Activated naive CD8-positive, alpha-beta T cell (primary cell): ENCODE measurements around the gene PSD.

Source experiments
- H3K27ac Mint-ChIP-seq: one replicate; pipeline ENCODE4 v1.8.0; 2021; ENCODE audit warnings: mixed read lengths
- H3K27me3 Mint-ChIP-seq: one replicate; pipeline ENCODE4 v1.8.0; 2021; ENCODE audit warnings: mixed read lengths
- H3K36me3 Mint-ChIP-seq: one replicate; pipeline ENCODE4 v1.8.0; 2021; ENCODE audit warnings: mixed read lengths
- H3K4me1 Mint-ChIP-seq: one replicate; pipeline ENCODE4 v1.8.0; 2021; ENCODE audit warnings: low read depth, mixed read lengths
- H3K4me3 Mint-ChIP-seq: one replicate; pipeline ENCODE4 v1.8.0; 2021; ENCODE audit warnings: mild to moderate bottlenecking, mixed read lengths
- H3K9me3 Mint-ChIP-seq: one replicate; pipeline ENCODE4 v1.8.0; 2021; ENCODE audit warnings: low read depth, mixed read lengths

Gene PSD

DNA sequence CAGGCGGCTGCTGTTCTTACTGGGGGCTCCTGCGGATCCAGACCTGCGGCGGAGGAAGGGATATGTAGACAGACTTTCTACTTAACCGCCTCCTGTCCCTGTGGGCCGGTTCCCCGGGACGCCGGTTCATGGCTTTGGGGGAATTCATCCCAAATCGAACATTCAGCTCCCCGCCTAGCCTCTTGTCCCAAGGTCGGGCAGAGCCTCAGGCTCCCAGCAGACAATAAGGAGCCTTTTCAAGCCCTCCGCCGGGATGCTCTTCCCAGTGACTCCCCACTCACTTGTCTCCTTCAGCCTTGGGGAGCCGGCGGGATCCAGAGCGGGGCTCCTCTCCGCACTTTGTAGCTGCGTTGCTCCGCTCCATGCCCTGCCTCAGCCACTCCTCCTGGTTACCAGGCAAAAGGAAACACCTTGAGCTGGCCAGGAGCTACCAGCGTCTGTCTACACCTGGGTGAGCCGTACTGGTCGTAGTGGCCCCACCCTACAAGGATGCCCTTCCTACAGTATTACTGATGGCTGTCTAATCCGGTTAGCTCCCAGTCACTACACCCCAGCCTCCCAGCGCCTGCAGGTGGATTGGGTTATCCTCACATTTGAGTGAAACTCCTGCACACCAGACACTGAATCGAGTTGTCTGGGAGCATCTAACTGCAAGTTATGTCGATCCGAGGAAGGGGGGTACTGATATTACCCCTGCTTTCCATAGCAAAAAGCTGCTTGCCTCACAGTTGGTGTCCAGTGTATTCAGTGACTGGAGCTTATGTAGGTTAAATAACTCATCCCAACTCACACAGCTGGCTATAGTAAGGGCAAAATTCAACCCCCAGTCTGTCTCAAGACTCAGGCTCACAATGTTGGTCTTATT lies 32.8 kb upstream of the PSD start, which contains the start of gene C10orf95:
Gene C10orf95, minus strand, starts transcription at position 439 of the 865 bp plus-strand sequence. CDS start 450 bp downstream, outside the sequence.
- Mint-ChIP-seq H3K9me3 (no peaks in the 10 kb centered on the region), H3K36me3 (peaks cover 4% of the 10 kb centered on the region), H3K4me3 (peak within 1 kb of the TSS; percentile 90), H3K4me1 (peaks cover 31% of the 10 kb centered on the region), H3K27me3 (no peaks in the 10 kb centered on the region), H3K27ac (peak within 1 kb of the TSS; percentile 87)

DNA sequence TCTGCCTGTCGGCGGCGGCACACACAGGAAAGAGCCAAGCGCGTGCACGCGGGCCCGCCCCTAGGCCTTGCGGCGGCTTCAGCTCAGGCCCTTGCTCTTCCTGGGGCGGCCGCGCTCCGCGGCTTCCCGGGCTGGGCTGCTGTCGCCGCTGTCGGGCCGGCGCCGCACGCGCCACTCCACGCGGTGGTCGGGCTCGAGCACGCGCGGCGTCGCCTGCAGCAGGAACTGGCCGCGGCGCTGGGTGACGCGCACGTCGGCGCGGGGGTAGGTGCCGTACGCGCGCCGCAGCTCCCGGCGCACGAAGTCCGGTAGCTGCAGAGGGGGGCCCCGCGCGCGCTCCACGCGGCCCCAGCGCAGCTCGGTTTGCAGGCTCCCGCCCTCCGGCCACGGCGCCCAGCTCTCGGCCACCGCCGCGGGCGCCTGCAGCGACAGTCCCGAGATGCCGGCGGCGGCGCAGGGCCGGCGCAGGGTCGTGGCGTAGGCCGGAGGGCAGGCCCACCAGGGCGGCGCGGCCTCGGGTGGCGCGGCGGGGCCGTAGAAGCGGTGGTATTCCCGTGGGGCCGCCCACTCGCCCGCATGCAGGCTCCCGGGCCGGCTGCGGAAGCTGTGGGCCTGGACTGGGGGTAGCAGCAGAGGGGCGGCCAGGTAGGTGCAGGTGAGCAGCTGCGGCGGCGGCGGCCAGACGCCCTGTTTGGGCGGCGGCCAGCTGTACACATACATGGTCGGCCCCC lies 32.0 kb upstream of the PSD start:
- H3K27ac Mint-ChIP-seq, result peak overlapping the region; percentile 96
- peak overlapping the region; percentile 93 for H3K4me3 Mint-ChIP-seq
- peaks cover 31% of the 10 kb centered on the region for H3K4me1 Mint-ChIP-seq
- H3K27me3 Mint-ChIP-seq, result no peaks in the 10 kb centered on the region
- H3K36me3 Mint-ChIP-seq, result peaks cover 4% of the 10 kb centered on the region
- H3K9me3 Mint-ChIP-seq, result no peaks in the 10 kb centered on the region

- H3K36me3 Mint-ChIP-seq, result peaks cover 4% of the 10 kb centered on the region
- peak overlapping the region; percentile 96 for H3K27ac Mint-ChIP-seq
- no peaks in the 10 kb centered on the region for H3K27me3 Mint-ChIP-seq
- no peaks in the 10 kb centered on the region for H3K9me3 Mint-ChIP-seq
- peak overlapping the region; percentile 93 for H3K4me3 Mint-ChIP-seq
- peaks cover 29% of the 10 kb centered on the region for H3K4me1 Mint-ChIP-seq
Measured at GRCh38 chr10:102450124-102450373, 31.5 kb upstream of the PSD start.

DNA sequence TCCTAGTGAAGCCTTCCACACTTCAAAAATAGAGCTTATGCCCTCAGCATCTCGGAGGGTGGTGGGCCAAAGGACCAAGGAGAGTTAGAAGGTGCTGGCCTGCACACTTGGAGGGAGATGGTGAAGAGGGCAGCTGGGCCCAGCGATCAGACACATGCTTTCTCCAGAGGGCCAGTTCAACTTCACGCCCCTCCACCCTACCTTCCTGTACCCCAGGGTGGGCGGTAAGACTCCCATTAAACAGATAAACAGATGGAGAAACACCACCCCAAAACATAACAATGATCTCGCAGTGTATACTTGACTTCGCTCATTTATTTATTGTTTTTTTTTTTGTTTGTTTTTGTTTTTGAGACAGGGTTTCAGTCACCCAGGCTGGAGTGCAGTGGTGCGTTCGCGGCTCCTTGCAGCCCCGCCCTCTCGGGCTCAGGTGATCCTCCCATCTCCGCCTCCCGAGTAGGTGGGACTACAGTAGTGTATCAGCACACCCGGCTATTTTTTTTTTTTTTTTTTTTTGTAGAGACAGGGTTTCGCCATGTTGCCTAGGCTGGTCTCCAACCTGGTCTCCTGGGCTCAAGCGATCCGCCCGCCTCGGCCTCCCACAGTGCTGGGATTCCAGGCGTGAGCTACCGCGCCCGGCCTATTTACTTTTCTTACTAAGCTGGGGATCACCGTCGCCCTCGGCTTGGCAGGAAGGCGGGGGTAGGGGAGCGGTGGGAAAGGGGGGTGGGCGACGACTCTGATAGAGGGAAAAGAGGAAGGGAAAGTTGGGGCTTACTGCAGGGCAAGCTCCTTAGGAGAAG lies 30.9 kb upstream of the PSD start:
- Mint-ChIP-seq H3K27ac (peak overlapping the region; percentile 96), H3K4me3 (peak overlapping the region; percentile 93), H3K4me1 (peaks cover 28% of the 10 kb centered on the region), H3K27me3 (no peaks in the 10 kb centered on the region), H3K9me3 (no peaks in the 10 kb centered on the region), H3K36me3 (peaks cover 4% of the 10 kb centered on the region)

DNA sequence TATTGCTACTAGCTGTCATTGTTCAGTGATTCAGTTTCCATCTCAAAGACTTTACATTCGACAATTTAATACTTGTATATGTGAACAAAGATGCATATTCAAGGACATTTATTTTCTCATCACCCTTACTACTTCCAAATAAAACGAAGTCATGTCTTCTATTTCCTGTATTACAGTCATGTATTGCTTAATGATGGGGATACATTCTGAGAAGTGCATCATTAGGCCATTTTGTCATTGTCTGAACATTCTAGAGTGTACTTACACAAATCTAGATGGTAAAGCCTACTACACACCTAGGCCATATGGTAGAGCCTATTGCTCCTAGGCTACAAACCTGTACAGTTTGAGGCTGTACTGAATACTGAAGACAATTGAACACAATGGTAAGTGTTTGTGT lies 26.3 kb upstream of the PSD start:
- peaks cover 11% of the 10 kb centered on the region for H3K4me1 Mint-ChIP-seq
- no peak overlapping the region for H3K27ac Mint-ChIP-seq
- H3K36me3 Mint-ChIP-seq, result no peaks in the 10 kb centered on the region
- H3K4me3 Mint-ChIP-seq, result no peak overlapping the region
- H3K27me3 Mint-ChIP-seq, result no peaks in the 10 kb centered on the region
- no peaks in the 10 kb centered on the region for H3K9me3 Mint-ChIP-seq

GRCh38 chr10:102438374-102438773 lies 19.8 kb upstream of the PSD start:
- Mint-ChIP-seq H3K27ac (peak overlapping the region; percentile 83), H3K36me3 (no peaks in the 10 kb centered on the region), H3K4me3 (peak overlapping the region; percentile 57), H3K4me1 (peaks cover 43% of the 10 kb centered on the region), H3K27me3 (no peaks in the 10 kb centered on the region), H3K9me3 (no peaks in the 10 kb centered on the region)

DNA sequence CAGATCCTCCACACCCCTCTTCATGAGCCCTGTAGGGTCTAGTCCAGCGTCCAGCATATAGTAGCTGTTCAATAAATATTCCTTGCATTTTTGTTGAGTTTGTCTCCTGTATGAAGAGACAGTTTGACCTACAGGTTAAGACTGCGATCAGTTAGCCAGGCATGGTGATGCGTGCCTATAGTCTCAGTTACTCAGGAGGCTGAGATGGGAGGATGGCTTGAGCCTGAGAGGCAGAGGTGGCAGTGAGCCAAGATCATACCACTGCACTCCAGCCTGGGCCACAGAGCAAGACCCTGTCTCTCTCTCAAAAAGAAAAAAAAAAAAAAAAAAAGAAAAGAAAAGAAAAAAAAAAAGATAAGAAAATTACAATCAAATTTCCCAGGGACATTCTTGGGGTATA lies 18.9 kb upstream of the PSD start:
- Mint-ChIP-seq H3K4me3 (peak overlapping the region; percentile 88), H3K36me3 (no peaks in the 10 kb centered on the region), H3K27me3 (no peaks in the 10 kb centered on the region), H3K27ac (peak overlapping the region; percentile 19), H3K9me3 (no peaks in the 10 kb centered on the region), H3K4me1 (peaks cover 50% of the 10 kb centered on the region)

GRCh38 chr10:102436312-102436711 lies 17.7 kb upstream of the PSD start:
- H3K36me3 Mint-ChIP-seq, result peaks cover 2% of the 10 kb centered on the region
- H3K27me3 Mint-ChIP-seq, result no peaks in the 10 kb centered on the region
- no peaks in the 10 kb centered on the region for H3K9me3 Mint-ChIP-seq
- peak overlapping the region; percentile 81 for H3K27ac Mint-ChIP-seq
- H3K4me3 Mint-ChIP-seq, result peak overlapping the region; percentile 88
- peaks cover 56% of the 10 kb centered on the region for H3K4me1 Mint-ChIP-seq

DNA sequence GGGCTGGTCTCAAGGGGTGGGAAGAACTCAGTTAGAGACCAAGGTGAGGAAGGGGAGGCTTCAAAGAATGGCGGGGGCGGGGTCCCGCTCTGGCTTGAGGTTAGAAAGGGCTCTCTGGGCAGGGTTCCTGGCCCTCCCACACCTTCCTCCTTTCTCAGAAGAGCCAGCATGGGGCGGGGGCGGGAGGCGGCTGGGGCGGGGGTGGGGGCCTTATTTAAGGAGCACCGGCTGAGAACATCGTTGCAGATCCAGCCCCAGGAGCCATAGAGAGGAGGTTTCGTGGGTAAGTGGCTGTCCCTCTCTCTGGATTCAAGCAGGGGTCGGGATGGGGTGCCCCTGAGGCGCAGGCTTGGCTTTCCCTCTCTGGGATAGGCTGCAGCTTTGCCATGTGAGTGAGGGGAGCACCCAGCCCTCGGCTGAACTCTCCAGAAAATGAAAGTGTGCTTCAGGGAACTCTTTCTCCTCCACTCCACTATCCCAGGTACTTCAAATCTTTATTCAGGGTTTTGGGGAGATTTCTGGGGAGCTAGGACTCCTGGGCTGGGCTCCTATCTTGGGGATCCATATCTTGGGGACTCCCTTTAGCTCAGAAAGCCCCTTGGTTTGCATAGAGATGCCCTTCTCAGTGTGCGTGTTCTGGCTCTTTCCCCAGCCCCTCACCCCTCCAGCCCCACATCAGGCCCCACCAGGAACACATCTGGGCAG lies 17.1 kb upstream of the PSD start:
- peak overlapping the region; percentile 91 for H3K27ac Mint-ChIP-seq
- H3K27me3 Mint-ChIP-seq, result no peaks in the 10 kb centered on the region
- H3K36me3 Mint-ChIP-seq, result peaks cover 2% of the 10 kb centered on the region
- H3K4me3 Mint-ChIP-seq, result peak overlapping the region; percentile 88
- H3K9me3 Mint-ChIP-seq, result no peaks in the 10 kb centered on the region
- peaks cover 55% of the 10 kb centered on the region for H3K4me1 Mint-ChIP-seq

DNA sequence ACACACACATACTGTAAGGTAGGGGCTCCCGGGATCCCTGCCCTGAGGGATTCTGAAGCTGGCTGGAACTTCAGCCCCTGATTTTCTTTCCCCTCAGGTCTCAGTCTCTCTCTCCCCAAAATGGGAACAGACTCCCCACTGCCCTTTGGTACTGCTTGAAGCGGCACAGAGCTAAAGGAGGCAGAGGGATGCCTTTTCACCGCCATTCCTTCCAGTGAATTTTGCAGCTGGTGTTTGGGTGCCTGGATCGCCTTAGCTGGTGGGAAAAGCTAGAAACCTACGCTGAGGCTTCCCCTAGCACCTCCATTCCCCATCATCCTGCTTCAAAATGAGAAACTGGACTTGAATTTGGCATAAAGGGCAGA lies 16.5 kb upstream of the PSD start:
- H3K36me3 Mint-ChIP-seq, result peaks cover 2% of the 10 kb centered on the region
- H3K27me3 Mint-ChIP-seq, result no peaks in the 10 kb centered on the region
- peaks cover 54% of the 10 kb centered on the region for H3K4me1 Mint-ChIP-seq
- H3K27ac Mint-ChIP-seq, result peak overlapping the region; percentile 91
- H3K4me3 Mint-ChIP-seq, result peak overlapping the region; percentile 88
- H3K9me3 Mint-ChIP-seq, result no peaks in the 10 kb centered on the region

GRCh38 chr10:102434394-102435132 lies 16.0 kb upstream of the PSD start:
- Mint-ChIP-seq H3K36me3 (peaks cover 2% of the 10 kb centered on the region), H3K9me3 (no peaks in the 10 kb centered on the region), H3K27ac (peak overlapping the region; percentile 91), H3K27me3 (no peaks in the 10 kb centered on the region), H3K4me3 (peak overlapping the region; percentile 88), H3K4me1 (peaks cover 54% of the 10 kb centered on the region)

DNA sequence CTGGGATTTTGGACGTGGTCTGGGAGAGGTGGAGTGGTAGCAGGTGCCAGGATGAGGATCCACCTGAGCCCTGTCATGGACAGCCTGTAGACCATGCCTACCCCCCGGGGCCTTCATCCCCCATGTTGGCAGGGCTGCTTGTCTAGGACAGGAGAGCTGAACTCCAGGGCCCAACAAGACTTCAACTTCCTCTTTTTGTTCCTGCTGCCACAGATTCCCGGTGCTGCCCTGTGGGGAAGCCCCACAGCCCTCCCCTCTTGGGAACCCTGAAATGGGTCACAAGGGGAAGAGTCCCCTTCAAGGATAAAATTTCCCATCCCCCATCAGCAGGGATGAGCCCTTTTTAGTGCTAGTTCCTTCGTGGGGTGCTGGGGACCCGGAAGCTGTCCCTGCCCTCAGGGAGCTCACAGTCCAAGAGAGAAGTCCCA lies 15.0 kb upstream of the PSD start:
- H3K27me3 Mint-ChIP-seq, result no peaks in the 10 kb centered on the region
- peak overlapping the region; percentile 93 for H3K4me3 Mint-ChIP-seq
- H3K27ac Mint-ChIP-seq, result peak overlapping the region; percentile 90
- H3K9me3 Mint-ChIP-seq, result no peaks in the 10 kb centered on the region
- H3K4me1 Mint-ChIP-seq, result peaks cover 54% of the 10 kb centered on the region
- H3K36me3 Mint-ChIP-seq, result peaks cover 2% of the 10 kb centered on the region

DNA sequence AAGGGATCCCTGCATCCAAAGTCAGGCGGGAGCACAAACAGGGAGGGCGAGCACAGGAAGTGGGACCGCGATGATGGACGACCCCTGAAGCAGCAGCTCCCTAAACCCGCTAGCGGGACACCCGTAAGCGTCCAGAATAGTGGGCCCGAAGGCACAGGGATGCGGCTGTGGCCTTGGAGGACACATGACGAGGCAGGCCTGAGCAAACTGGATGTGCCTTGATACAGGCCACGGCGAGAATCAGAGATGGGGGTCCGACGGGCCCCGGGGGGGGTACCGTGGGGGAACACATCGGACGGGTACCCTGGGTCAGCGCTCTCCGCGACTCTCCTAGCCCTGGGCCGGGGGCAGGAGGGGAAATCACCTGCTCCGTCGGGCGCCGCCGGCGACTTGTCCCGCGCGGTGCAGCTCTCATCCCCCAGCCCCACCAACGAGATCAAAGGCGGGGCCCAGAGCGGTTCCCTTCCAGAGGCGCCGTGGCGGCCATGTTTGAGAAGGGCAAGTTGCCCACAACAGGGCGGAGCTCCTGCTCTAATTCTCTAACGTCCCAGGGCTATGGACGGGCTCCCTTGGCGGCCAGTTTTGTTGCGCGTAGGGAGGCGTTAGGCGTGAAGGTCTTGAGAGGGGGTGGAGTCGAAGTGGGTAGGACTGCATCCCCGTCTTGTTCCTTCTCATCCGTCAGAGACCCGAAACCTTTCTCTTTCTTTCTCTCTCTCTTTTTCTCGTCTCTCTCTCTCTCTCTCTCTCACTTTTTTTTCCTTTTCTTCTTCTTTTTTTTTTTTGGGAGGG lies 13.8 kb upstream of the PSD start, which contains the start of gene CUEDC2:
Gene CUEDC2, minus strand, starts transcription at position 413 of the 789 bp plus-strand sequence. CDS start 7,386 bp downstream, outside the sequence.
- no peaks in the 10 kb centered on the region for H3K9me3 Mint-ChIP-seq
- H3K27me3 Mint-ChIP-seq, result no peaks in the 10 kb centered on the region
- peaks cover 51% of the 10 kb centered on the region for H3K4me1 Mint-ChIP-seq
- H3K4me3 Mint-ChIP-seq, result peak within 1 kb of the TSS; percentile 93
- H3K36me3 Mint-ChIP-seq, result peaks cover 2% of the 10 kb centered on the region
- peak within 1 kb of the TSS; percentile 90 for H3K27ac Mint-ChIP-seq
